ENCODE data around the gene VPS13C. TPM values are rescaled to one million over a fixed set of nuclear protein-coding genes. Genes with fewer than 3 reads are reported as not detected.

Gene VPS13C
- total RNA-seq, 3 donors from 2014 or later: 15.5 to 20.6 (median 18.1) TPM

DNA sequence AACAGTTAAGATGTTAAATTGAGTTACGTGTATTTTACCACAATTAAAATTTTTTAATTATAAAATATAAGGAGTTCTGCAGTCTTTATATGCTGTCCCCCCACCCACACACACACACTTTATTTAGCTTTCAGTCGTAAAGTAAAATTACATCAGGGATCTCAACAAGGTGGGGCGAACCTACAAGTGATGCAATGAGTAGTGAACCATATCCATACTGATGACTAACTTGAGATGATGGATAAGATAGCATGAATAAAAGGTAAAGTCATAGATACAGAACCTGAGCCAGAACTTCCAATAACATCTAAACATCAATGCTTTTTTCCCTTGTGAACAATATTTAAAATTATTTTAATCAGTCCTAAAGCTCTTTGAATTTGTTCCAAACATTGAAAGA is 77.2 kb downstream of the VPS13C start:
- peaks cover 56% of the 10 kb centered on the region for H3K36me3 Mint-ChIP-seq (ENCODE audit: insufficient read depth)
- DNase-seq (no peak), ATAC-seq (no peak)
- no peaks in the 10 kb centered on the region for H3K9me3 Mint-ChIP-seq
- no peak overlapping the region for H3K4me3 Mint-ChIP-seq
- H3K4me1 Mint-ChIP-seq (ENCODE audit: low read depth): peaks cover 2% of the 10 kb centered on the region
- H3K27me3 Mint-ChIP-seq (ENCODE audit: low read depth): no peaks in the 10 kb centered on the region

DNA sequence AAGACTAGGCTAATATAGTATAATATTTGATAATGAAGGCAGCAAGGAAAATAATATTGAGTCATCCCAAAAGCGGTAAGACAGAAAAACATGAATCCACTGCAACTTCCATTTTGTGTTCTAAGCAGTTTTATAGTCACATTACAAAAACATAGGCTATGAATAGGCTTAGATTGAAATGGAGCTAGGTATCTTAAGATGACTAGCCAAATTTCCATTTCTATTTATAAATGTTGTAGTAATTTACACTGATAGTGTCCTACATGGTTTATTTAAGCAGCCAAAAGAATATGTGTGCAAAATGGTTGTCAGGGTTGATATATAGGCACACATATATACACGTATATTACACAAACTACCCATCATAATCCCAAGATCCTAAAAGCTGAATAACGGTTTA is 82.0 kb downstream of the VPS13C start:
- peaks cover 14% of the 10 kb centered on the region for H3K4me1 Mint-ChIP-seq (ENCODE audit: low read depth)
- no peaks in the 10 kb centered on the region for H3K27me3 Mint-ChIP-seq (ENCODE audit: low read depth)
- H3K9me3 Mint-ChIP-seq: no peaks in the 10 kb centered on the region
- DNase-seq: no peak
- H3K36me3 Mint-ChIP-seq (ENCODE audit: insufficient read depth): peaks cover 44% of the 10 kb centered on the region
- ATAC-seq: no peak
- no peak overlapping the region for H3K4me3 Mint-ChIP-seq

DNA sequence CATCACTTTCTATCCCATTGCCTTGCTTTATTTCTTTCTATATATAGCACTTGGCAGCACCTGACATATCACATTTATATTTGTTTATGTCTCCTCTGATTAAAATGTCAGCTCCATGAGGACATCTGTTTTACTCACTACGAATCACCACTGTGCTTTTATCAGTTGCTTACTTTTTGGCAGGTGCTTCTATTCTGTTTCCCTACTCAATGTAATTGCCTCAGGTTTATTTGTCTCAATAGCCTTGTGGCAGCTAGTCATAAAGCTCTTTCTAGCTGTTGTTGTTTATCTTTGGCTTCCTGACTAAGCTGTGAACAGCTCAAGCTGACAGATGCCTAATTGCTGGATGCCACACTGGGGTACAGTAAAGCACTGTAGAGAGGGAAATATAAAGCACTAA is 85.5 kb downstream of the VPS13C start:
- Mint-ChIP-seq H3K4me3 (no peak overlapping the region), H3K9me3 (no peaks in the 10 kb centered on the region), H3K4me1 (ENCODE audit: low read depth) (peaks cover 14% of the 10 kb centered on the region), H3K36me3 (ENCODE audit: insufficient read depth) (peaks cover 45% of the 10 kb centered on the region), H3K27me3 (ENCODE audit: low read depth) (no peaks in the 10 kb centered on the region)
- no peak for ATAC-seq
- DNase-seq: no peak

DNA sequence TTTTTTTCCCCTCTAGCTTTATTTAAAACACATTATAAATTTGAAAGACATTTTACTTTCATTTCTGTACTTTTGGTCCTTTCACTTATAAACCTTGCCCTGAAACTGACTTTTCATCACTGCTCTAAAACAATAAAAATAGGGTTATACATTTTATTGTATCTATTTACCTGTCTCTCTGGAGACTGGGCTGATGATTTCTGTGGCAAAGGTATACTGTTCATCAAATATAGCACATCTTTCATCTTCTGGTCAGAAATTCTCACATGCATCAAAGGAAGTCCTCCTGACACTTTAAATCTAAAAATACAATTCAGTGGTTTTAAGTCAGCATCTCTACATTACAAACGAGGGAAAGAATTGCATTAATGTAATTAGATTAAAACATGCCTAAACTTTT is 86.1 kb downstream of the VPS13C start:
- peaks cover 14% of the 10 kb centered on the region for H3K4me1 Mint-ChIP-seq (ENCODE audit: low read depth)
- no peak for DNase-seq
- peaks cover 39% of the 10 kb centered on the region for H3K36me3 Mint-ChIP-seq (ENCODE audit: insufficient read depth)
- no peaks in the 10 kb centered on the region for H3K9me3 Mint-ChIP-seq
- no peaks in the 10 kb centered on the region for H3K27me3 Mint-ChIP-seq (ENCODE audit: low read depth)
- no peak for ATAC-seq
- no peak overlapping the region for H3K4me3 Mint-ChIP-seq

DNA sequence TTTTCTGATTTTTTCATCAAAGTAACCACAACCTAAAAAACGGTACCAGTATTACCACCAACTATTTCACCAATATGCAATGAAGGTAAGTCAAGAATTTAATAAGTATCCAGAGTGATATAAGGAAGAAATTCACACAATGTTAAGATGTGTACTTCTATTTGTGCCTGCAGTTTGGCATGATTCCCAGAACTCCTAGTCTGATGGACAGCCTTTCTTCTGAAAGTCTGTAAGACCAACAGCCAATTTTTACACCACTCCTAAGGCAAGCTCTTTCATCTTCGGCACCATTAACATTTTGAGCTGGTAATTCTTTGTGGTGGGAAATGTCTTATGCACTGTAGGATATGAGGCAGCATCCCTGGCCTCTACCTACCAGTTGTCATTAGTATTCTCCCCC is 108.3 kb downstream of the VPS13C start:
- Mint-ChIP-seq H3K4me1 (ENCODE audit: low read depth) (no peaks in the 10 kb centered on the region), H3K4me3 (no peak overlapping the region), H3K36me3 (ENCODE audit: insufficient read depth) (peaks cover 46% of the 10 kb centered on the region), H3K9me3 (no peaks in the 10 kb centered on the region), H3K27me3 (ENCODE audit: low read depth) (no peaks in the 10 kb centered on the region)
- DNase-seq (no peak), ATAC-seq (no peak)

DNA sequence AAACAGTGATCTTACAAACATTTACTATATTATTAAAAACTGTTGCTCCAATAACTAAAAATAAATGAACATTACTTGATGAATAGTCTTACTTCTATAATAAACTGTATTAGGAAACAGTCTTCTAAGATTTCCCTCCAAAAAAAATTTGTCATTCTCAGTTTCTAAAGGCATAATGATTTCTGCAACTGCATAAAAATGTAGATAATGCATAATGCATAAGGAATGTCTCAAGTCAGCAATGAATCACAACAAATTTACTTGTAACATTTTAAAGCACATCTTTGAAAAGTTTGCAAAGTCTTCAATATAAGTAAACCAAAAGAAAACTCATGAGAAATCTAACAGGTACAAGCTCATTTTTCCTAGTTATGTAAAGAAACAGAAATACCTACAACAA is 113.5 kb downstream of the VPS13C start:
- Mint-ChIP-seq H3K36me3 (ENCODE audit: insufficient read depth) (peaks cover 40% of the 10 kb centered on the region), H3K27me3 (ENCODE audit: low read depth) (no peaks in the 10 kb centered on the region), H3K4me1 (ENCODE audit: low read depth) (no peaks in the 10 kb centered on the region), H3K4me3 (no peak overlapping the region), H3K9me3 (no peaks in the 10 kb centered on the region)
- ATAC-seq: no peak
- no peak for DNase-seq

DNA sequence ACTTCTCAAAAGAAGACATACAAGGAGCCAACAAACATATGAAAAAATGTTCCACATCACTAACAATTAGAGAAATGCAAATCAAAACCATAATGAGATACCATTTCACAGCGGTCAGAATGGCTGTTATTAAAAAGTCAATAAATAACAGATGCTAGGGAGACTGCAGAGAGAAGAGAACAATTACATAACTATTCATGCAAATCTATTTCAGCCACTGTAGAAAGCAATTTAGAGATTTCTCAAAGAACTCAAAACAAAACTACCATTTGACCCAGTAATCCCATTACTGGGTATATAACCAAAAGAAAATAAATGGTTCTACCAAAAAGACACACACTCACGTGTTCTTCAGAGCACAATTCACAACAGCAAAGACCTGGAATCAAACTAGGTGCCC is 116.3 kb downstream of the VPS13C start:
- ATAC-seq (no peak), DNase-seq (no peak)
- no peak overlapping the region for H3K4me3 Mint-ChIP-seq
- H3K27me3 Mint-ChIP-seq (ENCODE audit: low read depth): no peaks in the 10 kb centered on the region
- no peaks in the 10 kb centered on the region for H3K4me1 Mint-ChIP-seq (ENCODE audit: low read depth)
- H3K36me3 Mint-ChIP-seq (ENCODE audit: insufficient read depth): peaks cover 37% of the 10 kb centered on the region
- H3K9me3 Mint-ChIP-seq: no peaks in the 10 kb centered on the region

DNA sequence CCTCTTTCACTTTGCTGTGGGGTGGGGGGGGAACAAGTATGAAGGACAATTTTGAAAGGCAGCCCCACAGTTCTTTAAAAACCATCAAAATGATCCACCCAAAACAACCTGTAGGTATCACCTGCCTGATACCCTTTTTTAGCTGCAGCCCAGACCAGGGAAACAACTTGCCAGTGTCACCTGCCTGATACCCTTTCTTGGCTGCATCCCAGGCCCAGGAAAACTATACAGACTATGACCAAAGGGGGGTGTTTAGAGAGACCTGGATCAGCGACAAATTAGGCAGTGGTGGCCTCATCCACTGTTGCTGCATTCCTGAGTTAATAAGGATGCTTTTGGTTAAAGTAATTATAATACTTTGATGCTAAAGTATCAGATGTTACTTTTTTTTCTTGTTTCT is 122.0 kb downstream of the VPS13C start:
- no peak for ATAC-seq
- no peak for DNase-seq
- H3K4me3 Mint-ChIP-seq: no peak overlapping the region
- H3K4me1 Mint-ChIP-seq (ENCODE audit: low read depth): peaks cover 2% of the 10 kb centered on the region
- no peaks in the 10 kb centered on the region for H3K27me3 Mint-ChIP-seq (ENCODE audit: low read depth)
- peaks cover 20% of the 10 kb centered on the region for H3K36me3 Mint-ChIP-seq (ENCODE audit: insufficient read depth)
- no peaks in the 10 kb centered on the region for H3K9me3 Mint-ChIP-seq

DNA sequence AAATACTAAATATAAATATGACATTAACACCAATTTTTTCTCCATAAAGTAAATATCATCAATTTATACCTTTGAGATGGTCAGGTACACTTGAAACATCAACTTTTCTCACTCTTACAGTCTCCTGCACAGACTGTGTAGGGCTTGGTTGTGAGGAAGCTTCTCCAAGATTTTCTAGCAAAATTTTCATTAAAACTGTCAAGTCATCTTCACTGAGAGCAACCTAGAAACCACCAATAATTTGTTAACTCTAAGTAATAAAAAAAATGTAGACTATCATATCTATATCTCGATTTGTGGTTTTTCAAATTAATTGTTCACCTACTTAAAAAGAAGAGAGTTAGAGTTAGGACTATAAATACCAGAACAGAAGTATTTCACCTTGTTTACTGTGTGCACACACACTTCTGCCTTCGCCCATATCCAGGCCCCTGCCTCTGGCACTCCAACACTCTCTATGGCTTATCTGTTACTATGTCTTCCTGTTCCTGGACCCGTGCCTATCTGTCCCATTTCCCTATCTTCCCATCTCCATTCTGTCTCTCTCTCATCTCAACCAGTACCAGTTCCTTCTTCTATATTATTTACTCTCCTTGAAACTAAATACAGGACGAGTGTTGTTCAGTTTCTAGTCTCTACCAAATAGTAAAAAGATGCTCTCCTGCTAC is 123.6 kb downstream of the VPS13C start:
- no peak overlapping the region for H3K4me3 Mint-ChIP-seq
- H3K27me3 Mint-ChIP-seq (ENCODE audit: low read depth): no peaks in the 10 kb centered on the region
- DNase-seq: no peak
- H3K9me3 Mint-ChIP-seq: no peaks in the 10 kb centered on the region
- ATAC-seq: no peak
- peaks cover 25% of the 10 kb centered on the region for H3K36me3 Mint-ChIP-seq (ENCODE audit: insufficient read depth)
- H3K4me1 Mint-ChIP-seq (ENCODE audit: low read depth): peaks cover 2% of the 10 kb centered on the region

DNA sequence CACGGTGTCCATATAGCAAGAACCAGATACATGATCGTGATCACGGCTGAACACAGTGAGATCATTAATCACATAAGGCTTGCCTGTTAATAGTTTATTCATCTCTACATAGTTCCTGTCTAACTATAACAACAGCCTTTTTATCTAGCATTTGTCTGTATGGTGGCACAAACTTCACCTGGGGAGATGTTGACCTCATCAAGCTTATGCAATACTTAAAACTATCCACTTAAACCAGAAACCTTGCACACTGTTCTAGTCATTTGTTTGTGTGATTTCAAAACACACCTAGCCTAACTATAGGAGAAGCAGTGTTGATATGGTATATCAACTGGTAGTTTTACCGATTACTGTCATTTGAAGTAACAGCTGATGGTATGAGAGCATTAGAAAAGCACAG is 124.8 kb downstream of the VPS13C start:
- Mint-ChIP-seq H3K4me1 (ENCODE audit: low read depth) (peaks cover 2% of the 10 kb centered on the region), H3K4me3 (no peak overlapping the region), H3K27me3 (ENCODE audit: low read depth) (no peaks in the 10 kb centered on the region), H3K9me3 (no peaks in the 10 kb centered on the region), H3K36me3 (ENCODE audit: insufficient read depth) (peaks cover 21% of the 10 kb centered on the region)
- ATAC-seq (no peak), DNase-seq (no peak)

DNA sequence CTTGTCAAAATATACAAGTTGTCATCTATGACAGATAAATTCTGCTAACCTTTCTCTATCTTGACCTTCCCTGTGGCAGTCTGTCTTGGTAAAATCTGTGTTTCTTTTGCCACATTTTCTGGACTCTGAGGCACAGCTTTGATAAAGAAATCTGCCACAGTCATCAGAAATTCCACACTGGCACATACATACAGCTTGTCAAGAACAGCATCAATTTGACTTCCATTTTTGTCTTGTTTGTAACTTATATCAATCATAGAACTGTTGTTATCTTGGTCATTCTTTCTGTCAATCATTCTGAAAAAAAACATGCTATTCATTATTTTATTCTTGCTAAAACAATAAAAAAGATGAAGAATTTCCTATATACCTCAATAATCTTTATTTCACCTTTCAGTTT is 130.8 kb downstream of the VPS13C start:
- H3K27me3 Mint-ChIP-seq (ENCODE audit: low read depth): no peaks in the 10 kb centered on the region
- H3K4me1 Mint-ChIP-seq (ENCODE audit: low read depth): no peaks in the 10 kb centered on the region
- H3K9me3 Mint-ChIP-seq: no peaks in the 10 kb centered on the region
- ATAC-seq (no peak), DNase-seq (no peak)
- H3K36me3 Mint-ChIP-seq (ENCODE audit: insufficient read depth): peaks cover 35% of the 10 kb centered on the region
- H3K4me3 Mint-ChIP-seq: no peak overlapping the region

DNA sequence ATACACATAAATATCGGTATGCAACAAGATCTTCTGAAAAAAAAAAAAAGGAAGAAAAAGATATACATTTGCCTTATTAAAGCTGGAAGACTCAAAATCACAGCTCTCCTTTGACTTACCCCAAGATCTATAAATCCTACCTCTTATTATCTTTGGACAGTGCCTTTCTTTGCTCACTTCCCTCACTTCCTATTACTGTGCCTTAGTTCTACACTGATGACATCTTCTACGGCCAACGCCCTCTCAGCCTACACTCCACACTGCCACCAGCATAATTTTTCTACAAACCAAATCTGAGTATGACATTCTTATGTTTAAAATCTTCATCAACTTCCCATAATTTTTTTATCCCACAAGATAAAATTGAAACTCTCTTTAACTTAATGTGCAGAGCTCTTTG is 137.1 kb downstream of the VPS13C start:
- no peak overlapping the region for H3K4me3 Mint-ChIP-seq
- DNase-seq (no peak), ATAC-seq (no peak)
- H3K36me3 Mint-ChIP-seq (ENCODE audit: insufficient read depth): peaks cover 19% of the 10 kb centered on the region
- H3K4me1 Mint-ChIP-seq (ENCODE audit: low read depth): no peaks in the 10 kb centered on the region
- no peaks in the 10 kb centered on the region for H3K27me3 Mint-ChIP-seq (ENCODE audit: low read depth)
- no peaks in the 10 kb centered on the region for H3K9me3 Mint-ChIP-seq

DNA sequence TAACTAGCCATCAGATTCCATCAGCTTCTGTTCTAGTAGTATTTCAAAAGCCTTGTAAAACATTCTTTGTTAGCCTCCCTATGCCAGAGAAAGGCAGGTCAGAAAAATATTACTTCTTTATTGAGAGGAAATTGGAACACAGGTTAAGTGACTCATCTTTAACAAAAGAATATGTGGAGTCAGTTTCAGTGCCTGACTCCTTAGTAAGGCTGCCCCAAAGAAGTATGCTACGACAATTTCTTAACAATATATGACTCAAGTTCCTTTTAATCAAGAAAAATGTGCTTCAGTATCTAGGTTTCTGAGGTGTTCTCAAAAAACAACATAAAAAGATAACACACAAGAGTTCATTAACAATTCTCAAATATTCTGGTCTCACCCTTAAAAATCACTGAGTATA is 139.2 kb downstream of the VPS13C start:
- Mint-ChIP-seq H3K9me3 (no peaks in the 10 kb centered on the region), H3K4me1 (ENCODE audit: low read depth) (no peaks in the 10 kb centered on the region), H3K27me3 (ENCODE audit: low read depth) (no peaks in the 10 kb centered on the region), H3K36me3 (ENCODE audit: insufficient read depth) (peaks cover 23% of the 10 kb centered on the region), H3K4me3 (no peak overlapping the region)
- DNase-seq: no peak
- no peak for ATAC-seq

DNA sequence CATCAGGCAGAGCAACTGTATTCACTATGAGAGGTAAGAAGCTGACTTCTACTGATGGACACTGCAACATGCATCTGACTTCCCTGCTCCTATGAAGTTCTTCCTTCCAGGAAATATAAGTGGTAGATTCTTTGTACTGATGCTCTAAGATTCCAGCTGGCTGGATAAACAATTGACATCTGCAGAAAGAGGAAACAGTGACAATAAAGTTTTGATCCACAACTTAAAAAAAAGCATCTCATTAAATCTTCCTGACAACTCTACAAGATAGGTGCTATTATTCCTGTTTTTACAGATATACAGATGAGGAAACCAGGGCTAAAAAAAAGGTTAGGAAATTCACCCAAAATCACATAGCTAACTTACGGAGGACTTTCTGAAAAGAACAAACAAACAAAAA is 142.8 kb downstream of the VPS13C start:
- H3K36me3 Mint-ChIP-seq (ENCODE audit: insufficient read depth): peaks cover 29% of the 10 kb centered on the region
- no peak for ATAC-seq
- H3K4me1 Mint-ChIP-seq (ENCODE audit: low read depth): no peaks in the 10 kb centered on the region

DNA sequence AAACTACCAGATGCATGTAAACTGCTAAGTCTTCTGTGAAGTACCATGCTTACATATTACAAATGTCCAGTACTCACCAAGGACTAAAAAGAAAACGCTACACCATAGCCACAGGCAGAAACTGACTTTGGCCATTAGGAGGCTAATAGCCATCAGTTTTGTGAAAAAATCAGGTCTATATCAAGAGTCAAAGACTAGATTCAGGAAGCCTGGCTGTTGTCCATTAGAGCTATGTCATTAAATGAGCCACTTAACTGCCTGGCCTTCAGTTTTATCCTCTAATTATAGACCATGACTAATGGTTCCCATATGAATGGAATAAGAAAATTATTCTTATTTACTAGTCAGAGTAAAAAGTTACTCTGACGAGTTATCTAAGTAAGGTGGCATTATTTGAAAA is 144.1 kb downstream of the VPS13C start:
- ATAC-seq: no peak
- H3K9me3 Mint-ChIP-seq: no peaks in the 10 kb centered on the region
- no peaks in the 10 kb centered on the region for H3K4me1 Mint-ChIP-seq (ENCODE audit: low read depth)
- peaks cover 33% of the 10 kb centered on the region for H3K36me3 Mint-ChIP-seq (ENCODE audit: insufficient read depth)
- H3K27me3 Mint-ChIP-seq (ENCODE audit: low read depth): no peaks in the 10 kb centered on the region
- no peak overlapping the region for H3K4me3 Mint-ChIP-seq
- no peak for DNase-seq

More for the DNA sequence above, 142.8 kb downstream of the VPS13C start:
- Mint-ChIP-seq H3K27me3 (ENCODE audit: low read depth) (no peaks in the 10 kb centered on the region), H3K9me3 (no peaks in the 10 kb centered on the region), H3K4me3 (no peak overlapping the region)
- no peak for DNase-seq

DNA sequence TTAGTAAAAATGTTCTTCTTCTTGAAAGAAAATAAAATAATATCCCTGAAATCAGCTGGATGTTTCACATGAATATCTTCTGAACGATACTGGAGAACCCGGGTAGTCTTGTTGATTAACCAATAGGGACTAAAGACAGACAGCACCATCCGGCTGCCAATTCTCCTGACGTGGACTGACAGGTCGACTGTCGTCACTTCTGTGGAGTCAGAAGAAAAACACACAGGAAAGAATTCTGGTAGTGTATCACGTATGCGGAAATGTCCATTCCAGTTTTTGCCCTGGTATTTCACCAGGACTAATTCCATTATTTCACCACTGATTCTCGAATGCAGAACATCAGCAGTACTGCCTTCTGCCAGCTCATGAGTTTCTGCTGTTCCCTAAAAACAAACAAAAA is 144.6 kb downstream of the VPS13C start:
- DNase-seq: no peak
- Mint-ChIP-seq H3K4me3 (no peak overlapping the region), H3K36me3 (ENCODE audit: insufficient read depth) (peaks cover 35% of the 10 kb centered on the region), H3K9me3 (no peaks in the 10 kb centered on the region), H3K4me1 (ENCODE audit: low read depth) (no peaks in the 10 kb centered on the region), H3K27me3 (ENCODE audit: low read depth) (no peaks in the 10 kb centered on the region)
- ATAC-seq: no peak

All from activated T-cell treated with anti-CD3 and anti-CD28 coated beads, Interleukin-2, amount 50 U/mL, for 4 hours (primary cell).